ENCODE results near the gene SALL1.

Gene SALL1

DNA sequence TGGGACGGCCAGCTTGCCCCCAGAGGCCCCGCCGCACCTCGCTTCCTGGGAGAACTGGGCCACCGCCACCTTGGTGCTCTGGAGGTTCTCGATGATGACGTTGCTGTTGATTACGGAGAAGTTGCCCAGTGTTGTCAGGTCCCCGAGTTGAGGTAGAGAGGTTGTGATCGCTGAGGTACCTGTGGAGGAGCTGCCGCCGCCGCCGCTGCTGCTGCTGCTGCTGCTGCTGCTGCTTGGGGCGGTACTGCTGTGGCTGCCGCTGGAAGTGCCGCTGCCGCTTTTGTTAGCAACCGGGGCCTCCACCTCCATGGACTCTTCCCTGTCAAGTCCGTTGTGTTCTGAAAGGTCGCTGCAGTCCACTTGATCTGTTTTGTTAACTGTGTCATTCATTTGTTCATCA is 9.5 kb downstream of the SALL1 start:
- no peak overlapping the region for H3K9ac ChIP-seq (ENCODE audit: low read depth in 1 of 2, low read length in 2 of 2)
- no peaks in the 10 kb centered on the region for H3K36me3 ChIP-seq (ENCODE audit: control insufficient read depth in 2 of 2, insufficient read depth in 2 of 2, low read length in 2 of 2)
- H3K9me3 ChIP-seq (ENCODE audit: control insufficient read depth in 2 of 2, low read length in 2 of 2) = no peaks in the 10 kb centered on the region
- no peak overlapping the region for H3K27ac ChIP-seq (ENCODE audit: low read depth in 2 of 2, low read length in 2 of 2)
- H3K4me1 ChIP-seq (ENCODE audit: control insufficient read depth in 2 of 2, insufficient read depth in 2 of 2, low read length in 2 of 2) = no peaks in the 10 kb centered on the region
- H3K27me3 ChIP-seq (ENCODE audit: control insufficient read depth in 2 of 2, insufficient read depth in 2 of 2, low read length in 2 of 2) = no peaks in the 10 kb centered on the region
- H3K4me3 ChIP-seq (ENCODE audit: low read length in 2 of 2) = no peak overlapping the region

DNA sequence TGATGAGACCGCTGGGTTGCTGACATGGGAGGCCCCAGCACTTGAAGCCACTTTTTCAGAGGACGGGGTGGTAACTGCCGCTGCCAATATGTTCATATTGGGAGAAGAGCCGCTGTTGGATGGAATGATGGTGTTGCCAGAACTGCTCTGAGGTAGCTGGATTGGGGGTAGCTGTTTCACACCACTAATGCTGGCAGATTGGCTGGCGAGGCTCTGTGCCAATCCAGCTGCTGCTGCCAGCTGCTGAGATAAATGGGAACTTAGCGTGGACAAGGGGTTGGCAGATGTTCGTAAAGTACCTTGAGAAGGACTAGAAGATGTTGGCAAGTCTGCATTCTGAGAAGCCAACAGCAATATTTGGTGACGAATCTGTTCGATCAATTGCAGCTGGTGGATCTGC is 10.0 kb downstream of the SALL1 start:
- Histone ChIP-seq H3K27ac (ENCODE audit: low read depth in 2 of 2, low read length in 2 of 2) (no peak overlapping the region), H3K36me3 (ENCODE audit: control insufficient read depth in 2 of 2, insufficient read depth in 2 of 2, low read length in 2 of 2) (no peaks in the 10 kb centered on the region), H3K4me3 (ENCODE audit: low read length in 2 of 2) (no peak overlapping the region), H3K9ac (ENCODE audit: low read depth in 1 of 2, low read length in 2 of 2) (no peak overlapping the region), H3K27me3 (ENCODE audit: control insufficient read depth in 2 of 2, insufficient read depth in 2 of 2, low read length in 2 of 2) (no peaks in the 10 kb centered on the region), H3K9me3 (ENCODE audit: control insufficient read depth in 2 of 2, low read length in 2 of 2) (no peaks in the 10 kb centered on the region), H3K4me1 (ENCODE audit: control insufficient read depth in 2 of 2, insufficient read depth in 2 of 2, low read length in 2 of 2) (no peaks in the 10 kb centered on the region)

DNA sequence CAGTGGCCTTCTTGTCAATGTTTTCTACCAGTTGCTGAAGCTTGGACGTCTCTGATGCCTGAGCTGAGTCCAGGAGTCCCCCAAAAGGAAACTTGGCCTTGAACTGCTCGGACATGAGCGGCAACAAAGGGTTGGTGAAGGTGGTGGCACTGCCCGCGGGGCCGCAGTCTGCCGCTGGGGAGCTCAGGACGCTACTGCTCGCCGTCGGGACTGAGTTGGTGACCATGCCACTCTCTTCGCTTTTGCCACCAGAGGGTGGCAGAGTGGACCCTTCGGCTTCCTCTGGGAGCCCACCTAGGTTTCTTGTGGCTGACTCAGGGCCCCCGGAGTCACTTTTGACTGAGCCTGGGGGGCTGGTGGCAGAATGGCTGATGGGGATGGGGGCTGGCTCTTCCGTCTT is 11.0 kb downstream of the SALL1 start:
- Histone ChIP-seq H3K27ac (ENCODE audit: low read depth in 2 of 2, low read length in 2 of 2) (no peak overlapping the region), H3K4me1 (ENCODE audit: control insufficient read depth in 2 of 2, insufficient read depth in 2 of 2, low read length in 2 of 2) (no peaks in the 10 kb centered on the region), H3K27me3 (ENCODE audit: control insufficient read depth in 2 of 2, insufficient read depth in 2 of 2, low read length in 2 of 2) (no peaks in the 10 kb centered on the region), H3K36me3 (ENCODE audit: control insufficient read depth in 2 of 2, insufficient read depth in 2 of 2, low read length in 2 of 2) (no peaks in the 10 kb centered on the region), H3K9me3 (ENCODE audit: control insufficient read depth in 2 of 2, low read length in 2 of 2) (no peaks in the 10 kb centered on the region), H3K9ac (ENCODE audit: low read depth in 1 of 2, low read length in 2 of 2) (no peak overlapping the region), H3K4me3 (ENCODE audit: low read length in 2 of 2) (no peak overlapping the region)

DNA sequence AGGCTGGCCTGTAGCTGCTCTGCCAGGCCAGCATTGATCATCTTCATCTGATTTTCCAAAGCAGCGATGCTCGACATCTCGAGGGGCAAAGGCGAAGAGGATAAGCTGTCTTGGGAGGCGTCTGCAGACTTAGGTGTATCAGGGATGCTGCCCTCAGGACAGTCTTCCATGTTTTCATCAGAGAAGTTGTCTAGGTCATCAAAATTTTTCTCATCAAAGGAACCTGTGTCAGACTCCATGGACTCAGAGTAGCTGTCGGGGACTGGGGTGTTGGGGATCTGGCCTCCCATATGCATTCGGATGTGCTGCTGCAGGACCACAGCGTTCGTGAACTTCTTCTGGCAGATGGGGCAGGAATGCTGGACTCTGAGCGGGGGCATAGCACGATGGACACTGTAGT is 11.5 kb downstream of the SALL1 start:
- Histone ChIP-seq H3K9me3 (ENCODE audit: control insufficient read depth in 2 of 2, low read length in 2 of 2) (no peaks in the 10 kb centered on the region), H3K27ac (ENCODE audit: low read depth in 2 of 2, low read length in 2 of 2) (no peak overlapping the region), H3K27me3 (ENCODE audit: control insufficient read depth in 2 of 2, insufficient read depth in 2 of 2, low read length in 2 of 2) (no peaks in the 10 kb centered on the region), H3K36me3 (ENCODE audit: control insufficient read depth in 2 of 2, insufficient read depth in 2 of 2, low read length in 2 of 2) (no peaks in the 10 kb centered on the region), H3K4me1 (ENCODE audit: control insufficient read depth in 2 of 2, insufficient read depth in 2 of 2, low read length in 2 of 2) (no peaks in the 10 kb centered on the region), H3K9ac (ENCODE audit: low read depth in 1 of 2, low read length in 2 of 2) (no peak overlapping the region), H3K4me3 (ENCODE audit: low read length in 2 of 2) (no peak overlapping the region)

DNA sequence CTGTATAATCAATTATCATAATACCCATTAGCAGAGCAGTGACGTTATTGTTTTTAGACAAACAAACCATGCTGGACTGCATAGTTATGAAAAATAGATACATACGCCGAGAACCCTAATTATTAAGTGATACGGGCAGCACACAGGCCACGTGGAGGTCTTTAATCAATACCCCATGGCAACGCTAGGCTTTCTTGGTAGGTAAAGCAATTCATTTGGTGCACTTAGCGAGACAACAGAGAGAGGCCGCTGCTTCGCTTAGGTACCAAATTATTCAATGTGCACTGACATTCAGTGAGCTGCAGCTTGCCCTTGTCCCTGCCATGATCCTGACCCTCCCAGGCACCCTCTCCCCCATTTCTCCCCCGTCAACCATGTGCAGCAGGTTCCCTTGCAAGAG is 12.9 kb downstream of the SALL1 start:
- Histone ChIP-seq H3K4me1 (ENCODE audit: control insufficient read depth in 2 of 2, insufficient read depth in 2 of 2, low read length in 2 of 2) (no peaks in the 10 kb centered on the region), H3K9ac (ENCODE audit: low read depth in 1 of 2, low read length in 2 of 2) (no peak overlapping the region)

DNA sequence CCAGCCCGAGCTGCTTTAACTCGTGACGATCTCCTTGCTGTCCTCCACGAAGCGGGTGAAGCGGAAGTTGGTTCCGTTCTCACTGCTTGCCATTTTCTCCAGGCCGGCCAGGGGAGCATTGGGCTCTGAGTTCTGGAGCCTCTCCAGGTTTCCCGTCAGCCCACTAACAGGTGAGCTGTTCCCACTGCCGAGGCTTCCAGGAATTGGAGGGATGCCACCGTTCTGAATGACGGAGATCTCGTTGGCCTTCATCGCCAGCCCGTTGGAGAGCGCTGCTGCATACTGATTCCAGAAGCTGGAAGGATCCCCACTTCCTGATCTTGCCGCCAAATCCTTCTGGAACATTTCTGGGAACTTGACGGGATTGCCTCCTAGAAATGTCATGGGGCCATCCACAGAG is 14.0 kb downstream of the SALL1 start:
- Histone ChIP-seq H3K4me1 (ENCODE audit: control insufficient read depth in 2 of 2, insufficient read depth in 2 of 2, low read length in 2 of 2) (no peaks in the 10 kb centered on the region), H3K4me3 (ENCODE audit: low read length in 2 of 2) (no peak overlapping the region), H3K36me3 (ENCODE audit: control insufficient read depth in 2 of 2, insufficient read depth in 2 of 2, low read length in 2 of 2) (no peaks in the 10 kb centered on the region), H3K27ac (ENCODE audit: low read depth in 2 of 2, low read length in 2 of 2) (no peak overlapping the region), H3K27me3 (ENCODE audit: control insufficient read depth in 2 of 2, insufficient read depth in 2 of 2, low read length in 2 of 2) (no peaks in the 10 kb centered on the region), H3K9ac (ENCODE audit: low read depth in 1 of 2, low read length in 2 of 2) (no peak overlapping the region), H3K9me3 (ENCODE audit: control insufficient read depth in 2 of 2, low read length in 2 of 2) (no peaks in the 10 kb centered on the region)

More for the DNA sequence above, 12.9 kb downstream of the SALL1 start:
- H3K27me3 ChIP-seq (ENCODE audit: control insufficient read depth in 2 of 2, insufficient read depth in 2 of 2, low read length in 2 of 2) = no peaks in the 10 kb centered on the region
- H3K36me3 ChIP-seq (ENCODE audit: control insufficient read depth in 2 of 2, insufficient read depth in 2 of 2, low read length in 2 of 2) = no peaks in the 10 kb centered on the region
- H3K4me3 ChIP-seq (ENCODE audit: low read length in 2 of 2) = no peak overlapping the region
- no peaks in the 10 kb centered on the region for H3K9me3 ChIP-seq (ENCODE audit: control insufficient read depth in 2 of 2, low read length in 2 of 2)
- H3K27ac ChIP-seq (ENCODE audit: low read depth in 2 of 2, low read length in 2 of 2) = no peak overlapping the region

DNA sequence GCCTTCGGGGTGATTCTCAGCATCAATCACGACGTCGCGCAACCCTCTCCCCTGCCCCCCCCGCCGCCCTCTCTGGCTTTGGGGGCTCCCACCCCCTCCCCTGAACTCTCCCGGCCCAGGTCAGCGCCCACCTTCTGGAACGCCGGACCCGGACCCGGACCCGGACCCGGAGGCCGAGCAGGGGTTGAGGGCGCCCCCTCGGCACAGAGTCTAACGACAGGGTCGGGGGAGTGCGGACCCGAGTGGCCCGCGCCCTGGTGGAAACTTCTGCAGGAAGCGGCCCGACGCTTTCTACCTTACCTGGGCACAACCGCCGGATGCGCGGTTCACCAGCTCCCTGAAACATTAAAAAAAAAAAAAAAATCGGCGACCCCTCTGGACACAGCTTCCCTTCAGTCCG is 16.2 kb downstream of the SALL1 start:
- H3K36me3 ChIP-seq (ENCODE audit: control insufficient read depth in 2 of 2, insufficient read depth in 2 of 2, low read length in 2 of 2) = no peaks in the 10 kb centered on the region
- H3K27ac ChIP-seq (ENCODE audit: low read depth in 2 of 2, low read length in 2 of 2) = no peak overlapping the region
- no peaks in the 10 kb centered on the region for H3K27me3 ChIP-seq (ENCODE audit: control insufficient read depth in 2 of 2, insufficient read depth in 2 of 2, low read length in 2 of 2)
- H3K4me1 ChIP-seq (ENCODE audit: control insufficient read depth in 2 of 2, insufficient read depth in 2 of 2, low read length in 2 of 2) = no peaks in the 10 kb centered on the region
- no peaks in the 10 kb centered on the region for H3K9me3 ChIP-seq (ENCODE audit: control insufficient read depth in 2 of 2, low read length in 2 of 2)
- H3K9ac ChIP-seq (ENCODE audit: low read depth in 1 of 2, low read length in 2 of 2) = no peak overlapping the region
- H3K4me3 ChIP-seq (ENCODE audit: low read length in 2 of 2) = no peak overlapping the region

DNA sequence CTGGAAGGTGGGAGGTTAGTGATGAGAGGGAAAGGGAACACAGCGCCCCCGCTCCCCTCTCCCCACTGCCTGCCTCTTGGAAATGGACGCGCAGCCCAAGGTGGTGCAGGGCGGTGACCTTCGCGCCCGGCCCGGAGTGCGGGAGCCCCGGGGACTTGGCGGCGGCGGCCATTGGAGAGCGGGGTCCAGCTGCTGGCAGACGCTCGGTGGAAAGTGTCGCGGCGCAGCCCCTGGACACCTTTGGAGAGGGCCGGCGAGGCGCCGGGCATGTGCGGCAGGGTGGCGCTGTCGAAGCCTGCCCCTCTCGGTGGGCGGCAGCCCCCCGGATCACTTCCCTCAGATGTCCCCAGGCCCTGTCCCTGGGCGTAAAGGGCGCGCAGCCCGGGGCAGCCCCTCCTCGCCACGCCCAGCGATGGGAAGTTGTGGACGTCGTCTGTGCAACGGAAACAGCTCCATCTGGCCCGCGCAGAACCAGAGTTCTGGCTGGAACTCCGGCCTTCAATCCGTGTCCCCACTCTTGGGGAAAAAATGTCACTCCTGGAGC is 16.7 kb downstream of the SALL1 start:
- Histone ChIP-seq H3K36me3 (ENCODE audit: control insufficient read depth in 2 of 2, insufficient read depth in 2 of 2, low read length in 2 of 2) (no peaks in the 10 kb centered on the region), H3K27ac (ENCODE audit: low read depth in 2 of 2, low read length in 2 of 2) (no peak overlapping the region), H3K9ac (ENCODE audit: low read depth in 1 of 2, low read length in 2 of 2) (no peak overlapping the region), H3K27me3 (ENCODE audit: control insufficient read depth in 2 of 2, insufficient read depth in 2 of 2, low read length in 2 of 2) (no peaks in the 10 kb centered on the region), H3K9me3 (ENCODE audit: control insufficient read depth in 2 of 2, low read length in 2 of 2) (no peaks in the 10 kb centered on the region), H3K4me1 (ENCODE audit: control insufficient read depth in 2 of 2, insufficient read depth in 2 of 2, low read length in 2 of 2) (no peaks in the 10 kb centered on the region), H3K4me3 (ENCODE audit: low read length in 2 of 2) (no peak overlapping the region)

DNA sequence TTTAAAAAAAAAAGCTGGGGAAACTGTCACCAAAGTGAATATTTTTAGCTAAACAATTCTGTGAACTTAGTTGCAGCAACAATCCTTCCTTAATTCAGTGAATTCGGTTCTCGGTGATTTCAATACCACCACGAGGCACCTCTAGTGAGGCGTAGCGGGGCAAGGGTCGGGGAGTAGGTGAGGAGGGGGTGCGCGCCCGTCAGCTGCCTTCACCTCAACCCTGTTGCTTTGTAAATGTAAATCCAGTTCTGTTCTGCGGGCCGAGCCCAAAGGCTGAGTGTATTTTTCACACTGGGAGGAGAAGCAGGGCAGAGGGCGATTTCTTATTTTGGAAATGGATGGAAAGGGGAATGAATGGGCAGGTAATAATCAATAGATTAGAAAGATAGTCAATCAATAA is 17.4 kb downstream of the SALL1 start:
- no peaks in the 10 kb centered on the region for H3K9me3 ChIP-seq (ENCODE audit: control insufficient read depth in 2 of 2, low read length in 2 of 2)
- no peaks in the 10 kb centered on the region for H3K4me1 ChIP-seq (ENCODE audit: control insufficient read depth in 2 of 2, insufficient read depth in 2 of 2, low read length in 2 of 2)
- H3K27me3 ChIP-seq (ENCODE audit: control insufficient read depth in 2 of 2, insufficient read depth in 2 of 2, low read length in 2 of 2) = no peaks in the 10 kb centered on the region
- H3K9ac ChIP-seq (ENCODE audit: low read depth in 1 of 2, low read length in 2 of 2) = no peak overlapping the region
- H3K36me3 ChIP-seq (ENCODE audit: control insufficient read depth in 2 of 2, insufficient read depth in 2 of 2, low read length in 2 of 2) = no peaks in the 10 kb centered on the region
- no peak overlapping the region for H3K4me3 ChIP-seq (ENCODE audit: low read length in 2 of 2)
- no peak overlapping the region for H3K27ac ChIP-seq (ENCODE audit: low read depth in 2 of 2, low read length in 2 of 2)

DNA sequence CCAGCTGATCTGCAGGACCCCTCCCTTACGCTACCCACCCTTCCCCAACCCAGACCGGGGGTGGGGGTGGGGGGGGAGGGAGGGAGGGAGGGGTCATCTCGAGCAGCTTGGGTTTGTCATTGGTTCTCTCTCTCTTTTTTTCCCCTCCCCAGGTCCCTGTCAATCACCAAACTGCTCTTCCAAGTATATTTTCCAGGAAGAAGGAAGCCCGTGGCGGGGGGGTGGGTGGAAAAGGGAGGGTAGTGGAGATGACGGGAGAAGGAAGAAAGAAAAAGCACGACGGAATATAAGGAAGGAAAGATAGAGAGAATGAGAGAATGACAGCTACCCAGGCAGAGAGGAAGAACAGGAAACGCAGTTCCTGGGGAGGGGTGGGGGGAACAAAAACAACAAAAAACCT is 17.9 kb downstream of the SALL1 start:
- Histone ChIP-seq H3K4me3 (ENCODE audit: low read length in 2 of 2) (no peak overlapping the region), H3K27me3 (ENCODE audit: control insufficient read depth in 2 of 2, insufficient read depth in 2 of 2, low read length in 2 of 2) (no peaks in the 10 kb centered on the region), H3K36me3 (ENCODE audit: control insufficient read depth in 2 of 2, insufficient read depth in 2 of 2, low read length in 2 of 2) (no peaks in the 10 kb centered on the region), H3K9ac (ENCODE audit: low read depth in 1 of 2, low read length in 2 of 2) (no peak overlapping the region), H3K9me3 (ENCODE audit: control insufficient read depth in 2 of 2, low read length in 2 of 2) (no peaks in the 10 kb centered on the region), H3K27ac (ENCODE audit: low read depth in 2 of 2, low read length in 2 of 2) (no peak overlapping the region), H3K4me1 (ENCODE audit: control insufficient read depth in 2 of 2, insufficient read depth in 2 of 2, low read length in 2 of 2) (no peaks in the 10 kb centered on the region)

DNA sequence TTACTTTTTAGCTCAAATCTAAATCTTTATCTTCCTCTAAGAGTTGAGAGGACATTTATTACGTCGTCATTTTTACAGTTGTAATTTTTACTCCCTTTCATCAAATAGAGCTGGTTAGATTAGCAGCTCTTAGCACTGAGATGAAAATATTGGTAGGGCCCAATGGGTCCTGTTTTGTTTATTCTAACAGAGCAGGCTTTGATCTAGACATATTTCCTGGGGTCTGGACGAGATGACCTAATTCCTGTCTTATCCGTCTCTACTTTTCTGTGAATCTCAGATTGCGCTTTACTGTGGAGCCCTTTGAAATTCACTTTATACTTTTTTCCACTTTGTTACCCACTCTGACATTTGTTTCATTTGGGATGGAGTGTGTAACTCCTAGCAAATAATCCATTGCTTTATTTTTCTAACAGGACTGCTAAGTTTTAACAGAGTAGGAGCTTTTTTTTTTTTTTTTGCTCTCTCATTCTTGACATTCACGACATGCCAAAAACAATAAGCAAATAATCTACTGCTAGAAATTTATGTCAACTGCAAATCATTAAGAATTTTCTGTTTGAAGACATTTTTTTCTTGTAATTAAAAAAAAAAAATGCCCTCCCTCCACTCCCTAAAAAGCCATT is 18.5 kb downstream of the SALL1 start:
- Histone ChIP-seq H3K9me3 (ENCODE audit: control insufficient read depth in 2 of 2, low read length in 2 of 2) (no peaks in the 10 kb centered on the region), H3K36me3 (ENCODE audit: control insufficient read depth in 2 of 2, insufficient read depth in 2 of 2, low read length in 2 of 2) (no peaks in the 10 kb centered on the region), H3K9ac (ENCODE audit: low read depth in 1 of 2, low read length in 2 of 2) (no peak overlapping the region), H3K27me3 (ENCODE audit: control insufficient read depth in 2 of 2, insufficient read depth in 2 of 2, low read length in 2 of 2) (no peaks in the 10 kb centered on the region), H3K4me1 (ENCODE audit: control insufficient read depth in 2 of 2, insufficient read depth in 2 of 2, low read length in 2 of 2) (no peaks in the 10 kb centered on the region), H3K27ac (ENCODE audit: low read depth in 2 of 2, low read length in 2 of 2) (no peak overlapping the region), H3K4me3 (ENCODE audit: low read length in 2 of 2) (no peak overlapping the region)

All from mucosa of rectum (tissue), 2 donors.